Spleen (tissue), 13 donors: ENCODE data around the gene TMOD4. TPM values are rescaled to one million over a fixed set of nuclear protein-coding genes. Genes with fewer than 3 reads are reported as not detected.

Source experiments
- DNase-seq: peaks from one replicate; pipeline ENCODE4 v3.0.0-alpha.2; 2020
- H3K27ac ChIP-seq, 8 donors: fragments of 200-600 bp; sonication (generic) in 7 of 8; 1 replicate in 4 of 8; 2 replicates in 4 of 8; pipeline versions ENCODE4 v1.5.0 to v1.8.0; 2016 to 2021; ENCODE audit warnings: inconsistent platforms in 4 of 8, mild to moderate bottlenecking in 4 of 8, moderate library complexity in 1 of 8
- H3K27me3 ChIP-seq, 7 donors: fragments of 200-600 bp; sonication (generic) in 6 of 7; replicated peaks in 1 of 7; 1 replicate in 4 of 7; 2 replicates in 3 of 7; pipeline versions ENCODE4 v1.5.0 to v1.8.0; 2016 to 2021; ENCODE audit warnings: inconsistent platforms in 3 of 7, mild to moderate bottlenecking in 1 of 7
- H3K36me3 ChIP-seq, 6 donors: fragments of 200-600 bp; sonication (generic) in 5 of 6; 1 replicate in 4 of 6; 2 replicates in 2 of 6; pipeline versions ENCODE4 v1.5.0 to v1.8.0; 2016 to 2021; ENCODE audit warnings: inconsistent platforms in 2 of 6
- H3K4me1 ChIP-seq, 6 donors: fragments of 200-600 bp; sonication (generic) in 5 of 6; 1 replicate in 3 of 6; 2 replicates in 3 of 6; pipeline versions ENCODE4 v1.5.0 to v1.8.0; 2016 to 2021; ENCODE audit warnings: inconsistent platforms in 3 of 6
- H3K4me3 ChIP-seq, 8 donors: fragments of 200-600 bp; sonication (generic) in 7 of 8; 1 replicate in 4 of 8; 2 replicates in 4 of 8; pipeline versions ENCODE4 v1.5.0 to v1.8.0; 2016 to 2021; ENCODE audit warnings: inconsistent platforms in 4 of 8, mild to moderate bottlenecking in 4 of 8, moderate library complexity in 2 of 8
- H3K9me3 ChIP-seq, 8 donors: fragments of 200-600 bp; sonication (generic) in 7 of 8; 1 replicate in 4 of 8; 2 replicates in 4 of 8; pipeline versions ENCODE4 v1.5.0 to v1.8.0; 2016 to 2021; ENCODE audit warnings: inconsistent platforms in 4 of 8
- CTCF ChIP-seq, 11 experiments: fragments of 200-600 bp in 7 of 11; fragments of 450-650 bp in 4 of 11; sonication (generic) in 4 of 11; IDR thresholded peaks in 8 of 11; conservative IDR thresholded peaks in 3 of 11; 1 replicate in 7 of 11; 2 replicates in 4 of 11; pipeline versions ENCODE4 v1.4.0 to v1.8.0; 2016 to 2021; ENCODE audit warnings: antibody characterized with exemption in 11 of 11, inconsistent platforms in 4 of 11, mild to moderate bottlenecking in 1 of 11
- POLR2A ChIP-seq, 3 donors: fragments of 450-650 bp; IDR thresholded peaks; one replicate each; pipeline ENCODE4 v1.5.1; 2017; ENCODE audit warnings: antibody characterized with exemption in 3 of 3, mild to moderate bottlenecking in 1 of 3
- POLR2AphosphoS5 ChIP-seq, 3 donors: sonication (generic); formaldehyde crosslinking; IDR thresholded peaks; one replicate each; pipeline ENCODE4 v1.5.1; 2017; ENCODE audit warnings: antibody characterized with exemption in 3 of 3
- WGBS, 5 donors: extraction: QIAGEN DNeasy Blood & Tissue Kit in 3 of 5; methylation state at CpG; one replicate each; pipeline versions ENCODE4 v1.1.5 to v1.1.7; 2013 to 2018; 5-methylcytosine and 5-hydroxymethylcytosine counted together
- intact Hi-C: fragments of 100-400 bp; cut with DNase I; formaldehyde crosslinking; loops from one replicate; pipeline ENCODE4 v1.15.0; 2023; ENCODE audit warnings: low total_unique reads
- long read RNA-seq, 2 donors: transcript quantifications; one replicate each; lab custom pipeline, GENCODE V29; 2026
- polyA plus RNA-seq, 3 donors: library from polyadenylated mRNA; stranded (reverse); fragments of 200-250 nt; gene quantifications; one replicate each; pipeline ENCODE4 v1.2.1, GENCODE V29; 2013
- total RNA-seq, 7 donors: library from RNA; depleted of rRNA in 3 of 7; stranded (reverse); fragments of >200 nt in 3 of 7; fragmentation: NEBNext Ultra II Directional in 4 of 7; extraction: Animal tissue kit (Norgen Biotek cat#: 25700) in 4 of 7; gene quantifications; one replicate each; pipeline versions ENCODE4 v1.1.0 to v1.2.1, GENCODE V29; 2016 to 2021
- donor health status: healthy with polysubstance abuse.
- donor health status: DM: no; HTN: no; CAD: no; lungs with moderate emphysema.
- donor health status: DM: no; HTN: no; CAD: no.
- donor health status: Bipolar disorder and iron deficiency.
- donor health status: healthy.
- donor health status: DM: no; HTN: no; CAD: no.
- donor health status: DM: yes; HTN: yes; CAD: no.

TMOD4 gene
- total RNA-seq (1 to 10 TPM in 1 of 7 donors, under 1 TPM in 3, not detected in 3; 0.60 to 2.0 (median 0.86) TPM), polyA plus RNA-seq (under 1 TPM; 0.44 to 0.99 (median 0.76) TPM)
- long read RNA-seq, donor 1 = 0 reads
- long read RNA-seq, donor 2, partial matches to known transcripts = 0 of 2 reads
- long read RNA-seq, donor 2, other reads (novel, unspliced or antisense) = 0 of 2 reads

GRCh38 chr1:151175863-151176262, at the start of gene TMOD4:
TSS of gene TMOD4 (minus strand) at chr1:151175981. CDS start at chr1:151174875, 1,106 bp downstream.
- H3K9me3 ChIP-seq = no peaks in the 10 kb centered on the region
- TF ChIP-seq POLR2AphosphoS5 (IDR thresholded peaks at IDR 0.05) (no peak), CTCF (IDR thresholded peaks at IDR 0.05 in 8 of 11, conservative IDR thresholded peaks at IDR 0.05 in 3 of 11) (peak in 9 of 11 experiments; percentile 7 to 62 (median 35))
- H3K27ac ChIP-seq = peak within 1 kb of the TSS in 2 of 8 donors; percentile 28 to 47
- H3K4me3 ChIP-seq = no peak within 1 kb of the TSS
- 57 to 66% (median 62%) methylated on average over 4 of the region's 4 CpGs for WGBS, 5 donors
- H3K27me3 ChIP-seq = no peaks in the 10 kb centered on the region
- DNase-seq = peak; percentile 41
- peaks cover 0 to 6% (median 2%) of the 10 kb centered on the region in 6 donors for H3K4me1 ChIP-seq
- intact Hi-C loops = no loop called here
- H3K36me3 ChIP-seq = peaks cover 4 to 100% (median 81%) of the 10 kb centered on the region in 6 donors

- TF ChIP-seq POLR2AphosphoS5 (IDR thresholded peaks at IDR 0.05) (no peak), CTCF (IDR thresholded peaks at IDR 0.05 in 8 of 11, conservative IDR thresholded peaks at IDR 0.05 in 3 of 11) (no peak), POLR2A (IDR thresholded peaks at IDR 0.05) (no peak)
Observed at GRCh38 chr1:151222130-151222529, 46.3 kb upstream of the TMOD4 start.

GRCh38 chr1:151221616-151222015, 45.8 kb upstream of the TMOD4 start:
- no peaks in the 10 kb centered on the region for H3K27me3 ChIP-seq
- 83 to 98% (median 93%) methylated on average over 1 of the region's 1 CpG for WGBS, 5 donors
- no peak overlapping the region for H3K4me3 ChIP-seq
- no peak for DNase-seq
- H3K4me1 ChIP-seq = peaks cover 0 to 19% (median 3%) of the 10 kb centered on the region in 6 donors
- H3K36me3 ChIP-seq = peaks cover 0 to 90% (median 15%) of the 10 kb centered on the region in 6 donors
- H3K9me3 ChIP-seq = no peaks in the 10 kb centered on the region
- intact Hi-C loops = no loop called here
- H3K27ac ChIP-seq = no peak overlapping the region
- TF ChIP-seq POLR2AphosphoS5 (IDR thresholded peaks at IDR 0.05) (no peak), CTCF (IDR thresholded peaks at IDR 0.05 in 8 of 11, conservative IDR thresholded peaks at IDR 0.05 in 3 of 11) (no peak), POLR2A (IDR thresholded peaks at IDR 0.05) (no peak)

More at GRCh38 chr1:151222130-151222529, 46.3 kb upstream of the TMOD4 start:
- Histone ChIP-seq H3K9me3 (no peaks in the 10 kb centered on the region), H3K36me3 (peaks cover 0 to 95% (median 20%) of the 10 kb centered on the region in 6 donors), H3K27me3 (no peaks in the 10 kb centered on the region), H3K4me3 (no peak overlapping the region), H3K4me1 (peaks cover 0 to 13% (median 2%) of the 10 kb centered on the region in 6 donors), H3K27ac (no peak overlapping the region)
- no peak for DNase-seq
- intact Hi-C loops = no loop called here
- WGBS, 5 donors = 86 to 96% (median 90%) methylated on average over 4 of the region's 4 CpGs

- DNase-seq = no peak
- peaks cover 5 to 57% (median 18%) of the 10 kb centered on the region in 6 donors for H3K4me1 ChIP-seq
- intact Hi-C loops = no loop called here
- H3K4me3 ChIP-seq = no peak overlapping the region
- no peaks in the 10 kb centered on the region for H3K27me3 ChIP-seq
- no peak for TF ChIP-seq CTCF (IDR thresholded peaks at IDR 0.05 in 8 of 11, conservative IDR thresholded peaks at IDR 0.05 in 3 of 11)
- TF ChIP-seq POLR2AphosphoS5 (IDR thresholded peaks at IDR 0.05) = no peak
- TF ChIP-seq POLR2A (IDR thresholded peaks at IDR 0.05) = no peak
- no peak overlapping the region for H3K27ac ChIP-seq
- H3K36me3 ChIP-seq = peaks cover 0 to 86% (median 15%) of the 10 kb centered on the region in 6 donors
- WGBS, 5 donors = 30 to 59% (median 37%) methylated on average over 2 of the region's 2 CpGs
- H3K9me3 ChIP-seq = no peaks in the 10 kb centered on the region
Observed at GRCh38 chr1:151213560-151213959, 37.8 kb upstream of the TMOD4 start.
